Measurements from ENCODE around the gene SLC8A1.

The SLC8A1 gene

GRCh38 chr2:40355451-40355850, 96.4 kb downstream of the SLC8A1 start:
- TF ChIP-seq POLR2A (IDR thresholded peaks at IDR 0.05; ENCODE audit: low read depth, low read length): no peak
- DNase-seq (ENCODE audit: insufficient read length, low spot score): no peak
- FAIRE-seq: no peak

- DNase-seq (ENCODE audit: insufficient read length, low spot score) (no peak), FAIRE-seq (no peak)
Measured at GRCh38 chr2:40353231-40353630, 98.7 kb downstream of the SLC8A1 start.

GRCh38 chr2:40352703-40353099, 99.2 kb downstream of the SLC8A1 start:
- no peak for FAIRE-seq
- DNase-seq (ENCODE audit: insufficient read length, low spot score): no peak
- TF ChIP-seq POLR2A (IDR thresholded peaks at IDR 0.05; ENCODE audit: low read depth, low read length): no peak

More at GRCh38 chr2:40353231-40353630, 98.7 kb downstream of the SLC8A1 start:
- TF ChIP-seq POLR2A (IDR thresholded peaks at IDR 0.05; ENCODE audit: low read depth, low read length): no peak

- FAIRE-seq: peak; percentile 20
- no peak for DNase-seq (ENCODE audit: insufficient read length, low spot score)
- TF ChIP-seq POLR2A (IDR thresholded peaks at IDR 0.05; ENCODE audit: low read depth, low read length): no peak
Measured at GRCh38 chr2:40352041-40352702, 99.7 kb downstream of the SLC8A1 start.

- FAIRE-seq: no peak
- no peak for TF ChIP-seq POLR2A (IDR thresholded peaks at IDR 0.05; ENCODE audit: low read depth, low read length)
- no peak for DNase-seq (ENCODE audit: insufficient read length, low spot score)
Measured at GRCh38 chr2:40348665-40349064, 103.2 kb downstream of the SLC8A1 start.

GRCh38 chr2:40348038-40348437, 103.9 kb downstream of the SLC8A1 start:
- no peak for DNase-seq (ENCODE audit: insufficient read length, low spot score)
- no peak for FAIRE-seq
- no peak for TF ChIP-seq POLR2A (IDR thresholded peaks at IDR 0.05; ENCODE audit: low read depth, low read length)

- no peak for FAIRE-seq
- TF ChIP-seq POLR2A (IDR thresholded peaks at IDR 0.05; ENCODE audit: low read depth, low read length): no peak
Measured at GRCh38 chr2:40346535-40347354, 105.1 kb downstream of the SLC8A1 start.

GRCh38 chr2:40344364-40344763, 107.5 kb downstream of the SLC8A1 start:
- FAIRE-seq (peak; percentile 33), DNase-seq (ENCODE audit: insufficient read length, low spot score) (no peak)
- no peak for TF ChIP-seq POLR2A (IDR thresholded peaks at IDR 0.05; ENCODE audit: low read depth, low read length)

More at GRCh38 chr2:40346535-40347354, 105.1 kb downstream of the SLC8A1 start:
- DNase-seq (ENCODE audit: insufficient read length, low spot score): no peak

GRCh38 chr2:40343902-40344301, 108.0 kb downstream of the SLC8A1 start:
- DNase-seq (ENCODE audit: insufficient read length, low spot score): no peak
- no peak for TF ChIP-seq POLR2A (IDR thresholded peaks at IDR 0.05; ENCODE audit: low read depth, low read length)
- peak; percentile 79 for FAIRE-seq

- DNase-seq (ENCODE audit: insufficient read length, low spot score): no peak
- no peak for FAIRE-seq
- TF ChIP-seq POLR2A (IDR thresholded peaks at IDR 0.05; ENCODE audit: low read depth, low read length): no peak
Measured at GRCh38 chr2:40341198-40341597, 110.7 kb downstream of the SLC8A1 start.

GRCh38 chr2:40339026-40339425, 112.9 kb downstream of the SLC8A1 start:
- FAIRE-seq (no peak), DNase-seq (ENCODE audit: insufficient read length, low spot score) (no peak)
- TF ChIP-seq POLR2A (IDR thresholded peaks at IDR 0.05; ENCODE audit: low read depth, low read length): no peak

GRCh38 chr2:40332191-40332826, 119.6 kb downstream of the SLC8A1 start:
- no peak for DNase-seq (ENCODE audit: insufficient read length, low spot score)
- peak; percentile 6 for FAIRE-seq
- TF ChIP-seq POLR2A (IDR thresholded peaks at IDR 0.05; ENCODE audit: low read depth, low read length): no peak

GRCh38 chr2:40330096-40330495, 121.8 kb downstream of the SLC8A1 start:
- FAIRE-seq: no peak

GRCh38 chr2:40329739-40330030, 122.2 kb downstream of the SLC8A1 start:
- FAIRE-seq (no peak), DNase-seq (ENCODE audit: insufficient read length, low spot score) (no peak)
- TF ChIP-seq POLR2A (IDR thresholded peaks at IDR 0.05; ENCODE audit: low read depth, low read length): no peak

More at GRCh38 chr2:40330096-40330495, 121.8 kb downstream of the SLC8A1 start:
- DNase-seq (ENCODE audit: insufficient read length, low spot score): no peak
- no peak for TF ChIP-seq POLR2A (IDR thresholded peaks at IDR 0.05; ENCODE audit: low read depth, low read length)

Measured in H54 (cell line).